GM19438 (cell line): ENCODE data around the gene POT1.

ENCODE experiments used
- ATAC-seq: cut with Tn5 transposase; IDR thresholded peaks from one replicate; pipeline ENCODE4 v1.9.1; 2021; ENCODE audit warnings: low read depth; ENCODE audit not compliant: unreplicated experiment

POT1 gene

DNA sequence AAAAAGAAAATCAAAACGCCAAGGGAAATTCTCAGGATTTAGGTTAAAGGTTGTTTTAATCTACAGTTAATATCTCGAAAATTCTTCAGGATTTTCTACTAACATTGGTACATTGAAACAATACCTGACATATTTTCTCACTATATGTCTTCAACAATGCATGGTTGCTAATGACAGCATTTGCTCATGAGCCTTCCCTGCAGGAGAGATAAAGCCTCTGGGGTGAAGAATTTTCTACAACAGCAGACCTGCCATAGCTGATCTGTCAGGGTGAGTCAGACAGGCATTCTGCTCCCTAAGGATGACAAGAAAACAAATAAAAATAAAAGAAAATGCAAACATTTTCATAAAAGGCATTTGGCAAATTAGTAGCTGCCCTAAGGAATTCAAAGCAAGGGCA lies 152.4 kb downstream of the POT1 start:
- no peak for ATAC-seq

DNA sequence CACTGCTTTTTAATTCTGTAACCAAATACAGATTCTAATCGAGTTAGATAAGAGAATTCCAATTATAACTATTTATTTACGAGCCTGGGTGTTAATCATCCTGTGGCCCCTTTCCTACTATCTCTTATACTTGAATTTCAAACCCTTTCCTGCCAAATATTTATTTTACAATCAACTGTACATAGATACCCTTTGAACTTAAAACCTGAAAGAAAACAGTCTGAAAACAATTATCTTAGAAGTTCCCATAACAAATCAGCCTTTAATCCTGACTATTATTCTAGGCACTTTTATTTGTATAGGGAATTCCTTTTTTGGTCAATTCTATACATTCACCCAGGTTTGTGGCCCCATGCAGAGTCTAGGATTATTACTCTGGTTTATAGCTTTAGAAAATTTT lies 153.5 kb downstream of the POT1 start:
- ATAC-seq, result no peak

DNA sequence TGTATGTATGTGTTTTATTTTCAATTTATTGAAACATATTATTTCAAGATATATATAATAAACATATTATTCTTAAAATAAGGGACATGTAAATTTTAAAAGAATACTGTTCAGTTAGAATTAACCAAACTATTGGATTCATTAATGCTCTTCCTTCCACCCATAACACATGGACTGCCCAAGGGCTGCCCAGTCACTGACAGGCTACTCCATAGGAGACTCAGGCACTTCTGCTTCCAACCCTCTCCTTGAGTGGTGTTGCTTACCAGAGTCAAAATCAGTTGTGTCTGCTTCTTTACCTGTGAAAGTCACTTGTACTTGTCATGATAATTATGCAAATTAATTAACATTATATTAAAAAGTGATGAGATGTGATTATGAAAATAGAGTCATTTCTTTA lies 154.2 kb downstream of the POT1 start:
- ATAC-seq, result no peak

DNA sequence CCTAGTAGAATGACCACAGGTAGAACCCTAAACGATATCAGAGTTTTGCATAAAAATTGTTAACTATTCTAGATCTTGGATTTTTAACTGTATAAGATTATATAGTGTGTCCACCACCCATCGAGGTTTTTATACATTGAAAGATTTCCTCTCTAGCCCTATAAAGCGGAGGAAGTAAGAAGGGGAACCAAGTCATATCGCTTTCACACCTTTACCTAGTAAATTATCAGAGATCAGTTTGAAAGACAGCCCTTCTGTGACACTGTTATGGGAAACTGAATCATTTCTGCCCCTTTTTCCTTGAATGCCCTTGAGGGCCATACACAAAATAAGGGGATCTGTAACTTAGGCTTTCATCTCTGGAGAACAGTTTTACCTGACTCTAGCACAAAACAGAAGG lies 155.7 kb downstream of the POT1 start:
- no peak for ATAC-seq

DNA sequence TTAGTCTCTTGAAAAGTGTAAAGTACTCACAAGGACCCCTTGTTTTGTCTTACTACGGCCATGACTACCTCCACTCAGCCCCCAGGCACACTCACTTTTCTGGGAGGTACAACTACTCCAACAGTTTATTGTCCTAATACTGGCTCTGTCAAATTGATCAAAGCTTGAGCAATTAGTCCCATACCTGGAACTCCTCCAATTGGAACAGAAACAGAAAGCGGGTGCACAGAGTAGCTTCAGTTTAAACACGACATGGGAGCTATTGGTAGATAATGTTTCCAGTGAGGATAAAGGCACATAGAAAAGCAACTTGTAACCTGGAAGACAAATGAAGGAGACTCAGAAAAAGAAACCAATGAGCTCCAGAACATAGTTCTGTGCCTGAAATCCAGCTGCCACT lies 156.3 kb downstream of the POT1 start:
- ATAC-seq, result no peak
